HG03159 (cell line): Measurements from ENCODE around the gene AP4E1.
"Not testable (repeated sequence)": the region's sequence is repeated elsewhere in the genome, so short reads cannot be mapped to it uniquely, and the experiment has no call there.

Experiments used
- ATAC-seq: cut with Tn5 transposase; IDR thresholded peaks from one replicate; pipeline ENCODE4 v1.9.1; 2021; ENCODE audit warnings: mild to moderate bottlenecking, moderate library complexity; ENCODE audit not compliant: unreplicated experiment

Gene AP4E1

DNA sequence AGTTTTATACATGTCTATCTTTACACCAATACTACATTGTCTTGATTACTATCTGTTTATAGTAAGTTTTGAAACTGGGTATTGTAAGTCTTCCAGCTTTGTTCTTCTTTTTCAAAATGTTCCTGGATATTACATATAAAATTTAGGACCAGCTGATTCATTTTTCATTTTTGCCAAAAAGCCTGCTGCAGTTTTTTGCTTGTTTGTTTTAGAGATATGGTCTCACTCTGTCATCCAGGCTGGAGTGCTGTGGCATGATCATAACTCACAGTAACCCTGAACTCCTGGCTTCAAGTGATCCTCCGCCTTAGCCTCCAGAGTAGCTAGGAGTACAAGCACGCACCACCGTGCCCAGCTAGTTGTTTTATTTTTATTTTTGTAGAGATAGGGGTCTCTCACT is 20.4 kb upstream of the AP4E1 start:
- ATAC-seq = no peak

DNA sequence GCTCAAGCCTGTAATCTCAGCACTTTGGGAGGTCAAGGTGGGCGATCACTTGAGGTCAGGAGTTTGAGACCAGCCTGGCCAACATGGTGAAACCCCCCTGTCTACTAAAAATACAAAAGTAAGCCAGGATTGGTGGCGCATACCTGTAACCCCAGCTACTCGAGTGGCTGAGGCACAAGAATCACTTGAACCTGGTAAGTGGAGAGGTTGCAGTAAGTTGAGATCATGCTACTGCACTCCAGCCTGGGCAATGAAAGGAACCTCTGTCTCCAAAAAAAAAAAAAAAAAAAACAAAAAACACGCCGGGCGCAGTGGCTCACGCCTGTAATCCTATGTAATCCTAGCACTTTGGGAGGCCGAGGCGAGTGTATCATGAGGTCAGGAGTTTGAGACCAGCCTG is 18.9 kb upstream of the AP4E1 start:
- ATAC-seq = no peak

DNA sequence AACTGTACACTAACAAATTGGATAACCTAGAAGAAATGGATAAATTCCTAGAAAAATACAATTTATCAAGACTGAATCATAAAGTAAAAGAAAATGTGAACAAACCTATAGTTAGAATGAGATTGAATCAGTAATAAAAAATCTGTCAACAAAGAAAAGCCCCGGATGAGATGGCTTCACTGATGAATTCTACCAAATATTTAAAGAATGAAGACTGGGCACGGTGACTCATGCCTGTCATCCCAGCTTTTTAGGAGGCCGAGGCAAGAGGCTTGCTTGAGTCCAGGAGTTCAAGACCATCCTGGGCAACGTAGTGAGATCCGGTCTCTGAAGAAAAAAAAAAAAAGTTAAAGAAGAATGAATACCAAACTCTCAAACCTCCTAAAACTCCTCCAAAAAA is 17.7 kb upstream of the AP4E1 start:
- no peak for ATAC-seq

DNA sequence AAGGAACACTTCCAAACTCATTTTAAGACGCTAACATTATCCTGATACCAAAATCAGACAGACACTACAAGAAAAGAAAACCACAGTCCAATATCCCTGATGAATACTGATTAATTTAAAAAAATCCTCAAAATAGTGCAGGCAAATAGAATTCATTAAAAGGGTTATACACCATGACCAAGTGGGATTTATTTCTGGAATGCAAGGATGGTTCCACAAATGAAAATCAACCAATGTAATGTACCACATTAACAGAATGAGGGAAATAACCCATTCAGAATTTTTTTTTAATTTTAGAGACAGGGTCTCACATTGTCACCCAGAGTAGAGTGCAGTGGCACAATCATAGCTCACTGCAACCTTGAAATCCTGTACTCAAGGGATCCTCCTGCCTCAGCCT is 17.3 kb upstream of the AP4E1 start:
- ATAC-seq = no peak

DNA sequence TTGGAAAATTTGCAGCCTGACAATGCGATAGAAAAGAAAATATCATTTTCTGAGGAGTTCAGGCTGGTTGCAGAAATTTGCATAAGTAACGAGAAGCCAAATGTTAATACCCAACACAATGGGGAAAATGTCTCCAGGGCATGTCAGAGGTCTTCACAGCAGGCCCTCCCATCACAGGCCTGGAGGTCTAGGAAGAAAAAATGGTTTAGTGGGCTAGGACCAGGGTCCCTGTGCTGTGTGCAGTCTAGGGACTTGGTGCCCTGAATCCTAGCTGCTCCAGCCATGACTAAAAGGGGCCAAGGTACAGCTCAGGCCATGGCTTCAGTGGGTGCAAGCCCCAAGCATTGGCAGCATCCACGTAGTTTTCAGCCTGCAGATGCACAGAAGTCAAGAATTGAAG is 14.5 kb upstream of the AP4E1 start:
- no peak for ATAC-seq

DNA sequence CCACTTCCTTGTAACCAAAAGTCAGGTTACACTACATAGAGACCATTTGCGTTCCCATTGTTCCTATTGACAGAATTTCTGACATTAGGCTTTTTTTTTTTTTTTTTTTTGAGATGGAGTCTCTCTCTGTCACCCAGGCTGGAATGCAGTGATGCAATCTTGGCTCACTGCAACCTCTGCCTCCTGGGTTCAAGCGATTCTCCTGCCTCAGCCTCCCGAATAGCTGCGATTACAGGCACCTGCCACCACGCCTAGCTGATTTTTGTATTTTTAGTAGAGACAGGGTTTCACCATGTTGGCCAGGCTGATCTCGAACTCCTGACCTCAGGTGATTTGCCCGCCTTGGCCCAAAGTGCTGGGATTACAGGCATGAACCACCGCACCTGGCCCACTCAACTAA is 7.1 kb upstream of the AP4E1 start:
- not testable (repeated sequence) for ATAC-seq

DNA sequence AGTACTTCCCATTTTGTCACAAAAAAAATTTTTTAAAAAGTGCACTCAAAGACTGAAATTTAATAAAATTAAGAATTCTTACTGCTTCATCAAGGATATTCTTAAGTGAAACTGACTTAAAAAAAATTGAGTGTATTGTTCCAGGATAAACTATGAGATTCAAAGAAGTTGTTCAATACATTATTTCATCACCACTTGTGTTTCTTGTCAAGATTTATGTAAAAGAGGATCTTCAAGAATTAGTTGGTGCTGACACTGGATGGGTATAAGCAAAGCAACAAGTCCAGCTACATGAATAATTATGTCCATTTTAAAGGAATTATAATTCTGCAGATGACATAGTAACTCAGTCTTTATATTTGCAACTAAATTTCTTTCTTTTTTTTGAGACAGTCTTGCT is 4.3 kb upstream of the AP4E1 start:
- no peak for ATAC-seq

DNA sequence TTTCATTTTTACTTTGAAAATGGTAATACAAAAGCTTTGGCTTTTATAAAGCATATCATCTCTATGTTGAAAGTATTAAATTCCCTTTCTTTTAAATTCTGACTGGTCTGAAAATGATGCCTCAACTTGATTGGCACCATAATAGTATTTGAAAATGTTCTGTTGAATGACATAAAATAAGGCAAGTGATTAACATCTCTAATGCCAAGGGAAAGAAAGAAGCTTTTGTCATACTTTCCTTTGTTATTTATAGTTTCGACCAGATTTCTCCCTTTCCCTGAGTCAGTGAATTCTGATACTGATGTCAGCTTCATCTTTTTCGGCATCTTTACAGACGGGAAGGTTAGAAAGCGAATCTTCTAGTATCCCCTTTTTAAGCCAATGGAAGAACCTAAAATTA is 3.4 kb upstream of the AP4E1 start:
- ATAC-seq = no peak

DNA sequence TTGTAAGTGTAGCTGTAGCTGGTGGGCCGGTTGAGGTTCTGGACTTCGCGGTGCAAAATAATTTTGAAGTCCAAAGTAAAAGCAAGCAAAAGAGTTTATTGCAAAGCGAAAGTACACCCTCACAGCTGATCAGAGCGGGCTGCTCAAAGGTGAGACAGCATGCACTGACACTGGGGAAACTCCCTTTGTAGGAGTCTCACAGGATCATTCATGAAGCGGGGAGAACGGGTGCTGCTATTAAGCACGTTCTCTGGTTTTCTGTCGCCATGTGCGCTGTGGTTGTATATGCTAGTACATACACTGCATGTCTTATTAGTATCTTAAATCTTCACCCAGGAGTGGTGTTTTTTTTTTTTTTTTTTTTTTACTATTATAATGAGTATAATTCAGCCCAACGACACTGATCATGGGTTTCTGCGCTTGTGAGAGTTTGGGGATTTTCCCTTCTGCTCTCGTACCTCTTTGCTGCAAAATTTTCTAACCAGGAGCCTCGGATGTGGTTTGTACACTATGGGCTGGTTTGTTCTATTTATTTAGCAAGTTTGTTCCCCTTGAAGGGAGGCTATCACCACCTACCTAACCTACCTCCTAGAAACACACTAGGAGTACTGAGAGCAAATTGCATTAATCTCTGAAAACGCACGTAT is 1.4 kb upstream of the AP4E1 start:
- peak; percentile 57 for ATAC-seq

DNA sequence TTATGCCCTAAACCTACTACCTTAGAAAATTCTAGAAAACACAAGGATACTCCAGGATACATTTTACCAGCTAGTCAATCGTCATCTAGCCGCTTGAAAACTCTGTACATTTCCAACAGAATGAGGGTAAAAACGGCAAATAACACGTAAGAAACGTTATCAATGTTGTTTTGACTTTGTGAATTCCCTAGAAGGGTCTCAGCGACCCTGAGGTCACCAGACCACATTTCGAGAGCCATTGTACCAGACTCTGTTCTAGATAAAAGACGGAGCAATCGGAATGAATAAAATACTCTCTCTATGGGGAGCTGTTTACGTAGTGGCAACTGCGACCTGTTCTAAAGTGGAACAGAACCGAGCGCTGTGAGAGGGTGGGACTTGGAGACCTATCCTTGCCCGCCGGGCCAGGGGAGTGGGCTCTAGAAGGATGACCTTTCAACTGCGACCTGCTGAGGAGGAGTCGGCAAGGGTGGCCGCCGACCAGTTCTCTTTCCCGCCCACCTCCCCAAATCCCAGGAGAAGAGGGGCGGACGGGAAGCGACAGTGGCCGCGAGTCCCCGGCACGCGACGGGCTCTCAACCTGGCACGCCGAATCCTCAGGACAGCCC is 778 bp upstream of the AP4E1 start:
- ATAC-seq = peak; percentile 26

DNA sequence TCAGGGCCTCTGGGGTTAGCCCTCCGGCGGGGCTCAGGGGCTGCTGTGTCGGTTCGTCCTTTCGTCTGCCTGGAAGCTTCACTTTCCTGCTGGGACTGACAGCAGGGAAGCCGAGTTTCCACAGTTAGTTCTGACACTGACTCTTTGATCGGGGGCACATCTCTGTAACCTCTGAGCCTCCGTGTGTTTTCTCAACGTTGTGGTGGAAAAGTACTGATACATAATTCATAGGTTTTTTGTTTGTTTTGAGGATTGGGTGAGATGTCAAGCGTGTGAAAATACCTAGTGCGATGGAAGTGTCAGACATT is 481 bp downstream of the AP4E1 start:
- ATAC-seq = no peak

DNA sequence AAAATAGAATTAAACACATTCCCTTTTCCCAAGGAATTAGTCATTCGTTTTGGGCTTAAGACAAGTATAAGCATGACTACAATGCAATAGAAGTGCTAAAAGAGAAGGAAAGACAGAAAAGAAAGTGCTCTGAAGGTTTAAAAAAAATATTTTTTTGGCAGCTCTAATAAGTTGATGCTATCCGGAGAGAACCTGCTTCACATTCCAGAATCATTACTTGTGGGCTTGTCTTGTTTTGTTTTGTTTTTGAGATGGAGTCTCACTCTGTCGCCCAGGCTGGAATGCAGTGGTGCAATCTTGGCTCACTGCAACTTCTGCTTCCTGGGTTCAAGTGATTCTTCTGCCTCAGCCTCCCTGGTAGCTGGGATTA is 1.9 kb downstream of the AP4E1 start:
- not testable (repeated sequence) for ATAC-seq

DNA sequence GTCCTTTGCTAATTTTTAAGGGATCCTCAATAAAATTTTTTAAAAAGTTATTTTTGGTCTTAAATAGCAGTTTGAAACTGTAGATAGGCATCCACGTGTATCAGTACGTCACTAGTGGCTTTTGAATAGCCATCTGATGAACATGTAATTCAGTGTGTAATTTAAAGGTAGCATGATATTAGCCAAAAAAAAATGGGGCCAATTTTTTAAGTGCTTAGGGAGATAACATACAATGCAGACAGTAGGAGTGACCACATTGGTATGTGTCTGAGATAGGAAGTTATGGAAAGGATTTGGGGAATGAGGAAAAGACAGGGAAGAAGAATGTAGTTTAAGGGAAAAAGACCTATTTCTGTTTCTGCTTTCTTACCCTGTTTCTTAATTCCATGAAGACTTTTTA is 2.5 kb downstream of the AP4E1 start:
- ATAC-seq = no peak

DNA sequence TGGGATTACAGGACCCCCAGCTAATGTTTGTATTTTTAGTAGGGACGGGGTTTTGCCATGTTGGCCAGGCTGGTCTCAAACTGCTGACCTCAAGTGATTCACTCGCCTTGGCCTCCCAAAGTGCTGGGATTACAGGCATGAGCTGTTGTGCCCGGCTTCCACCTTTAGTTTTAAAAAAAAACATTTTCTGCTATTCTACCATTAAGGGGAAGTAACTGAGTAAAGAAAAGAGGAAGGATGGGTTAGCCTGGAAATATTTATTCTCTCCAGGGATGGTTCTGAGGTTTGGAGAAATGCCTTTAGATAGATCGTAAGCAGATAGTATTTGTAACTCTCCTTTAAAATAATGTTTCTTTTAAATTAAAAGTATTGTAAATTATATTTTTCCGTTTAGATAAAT is 3.1 kb downstream of the AP4E1 start:
- ATAC-seq = no peak

DNA sequence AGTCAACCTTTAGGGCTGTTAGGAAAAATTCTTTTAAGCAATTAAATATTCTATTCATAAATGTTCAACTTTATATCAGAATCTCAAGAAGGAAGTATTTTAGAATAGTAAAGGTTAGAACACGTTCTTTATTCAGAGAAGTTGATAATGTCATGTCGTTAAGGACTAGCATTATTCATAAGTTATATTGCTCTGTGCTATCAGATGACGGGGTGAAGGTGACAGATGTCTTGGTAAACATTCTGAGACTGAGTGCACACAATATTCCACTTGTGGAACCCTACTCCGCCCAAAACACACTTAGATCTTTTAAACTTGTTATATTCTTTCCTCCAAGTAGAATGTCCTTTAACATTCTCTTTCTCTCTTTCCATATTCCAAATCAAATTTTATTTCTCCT is 7.9 kb downstream of the AP4E1 start:
- ATAC-seq = no peak

DNA sequence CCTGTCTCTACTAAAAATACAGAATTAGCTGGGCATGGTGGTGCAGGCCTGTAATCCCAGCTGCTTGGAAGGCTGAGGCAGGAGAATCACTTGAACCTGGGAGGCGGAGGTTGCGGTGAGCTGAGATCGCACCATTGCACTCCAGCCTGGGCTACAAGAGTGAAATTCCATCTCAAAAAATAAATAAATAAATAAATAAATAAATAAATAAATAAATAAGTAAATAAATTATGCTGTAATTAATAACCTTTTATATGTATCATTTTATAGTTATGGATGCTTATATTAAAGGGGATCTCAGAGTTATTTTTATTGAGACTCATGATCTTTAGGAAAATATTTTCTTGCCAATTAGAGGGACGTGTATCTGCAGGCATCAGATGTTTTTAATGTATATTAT is 10.9 kb downstream of the AP4E1 start:
- not testable (repeated sequence) for ATAC-seq

DNA sequence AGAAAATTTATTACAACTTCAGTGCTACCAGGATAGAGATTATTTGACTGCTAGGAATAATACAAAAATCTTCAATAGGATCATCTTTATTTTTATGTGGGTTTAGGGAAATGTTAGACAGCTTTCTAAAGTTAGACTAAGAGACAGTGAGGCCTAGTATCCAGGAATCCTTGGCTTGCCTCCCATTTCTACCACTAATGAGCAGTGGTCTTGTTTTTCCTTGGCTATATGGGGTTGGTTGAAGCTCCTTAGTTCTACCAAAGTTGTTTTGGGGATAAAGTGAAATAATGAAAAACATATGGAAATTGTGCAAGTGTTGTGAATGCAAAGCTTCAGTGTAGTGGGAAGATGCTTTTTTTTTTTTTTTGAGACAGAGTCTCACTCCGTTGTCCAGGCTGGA is 16.8 kb downstream of the AP4E1 start:
- ATAC-seq = no peak

DNA sequence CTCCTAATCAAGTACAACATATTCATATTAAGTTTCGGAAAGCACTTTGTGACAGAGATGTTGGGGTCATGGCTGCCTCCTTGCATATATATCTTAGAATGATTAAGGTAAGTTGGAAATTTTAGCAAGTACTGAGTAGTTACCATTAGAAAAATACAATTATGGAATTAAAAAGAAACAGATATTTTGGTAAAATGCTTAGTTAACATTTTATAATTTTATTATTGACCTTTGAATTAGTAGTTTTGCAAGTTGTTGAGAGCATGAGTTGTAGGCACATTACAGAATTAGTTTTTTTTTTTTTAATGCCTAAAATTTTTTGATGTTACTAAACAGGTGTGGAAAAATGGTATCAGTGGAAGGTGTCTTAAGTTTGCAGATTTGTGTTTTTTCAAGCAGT is 20.6 kb downstream of the AP4E1 start:
- ATAC-seq = no peak

DNA sequence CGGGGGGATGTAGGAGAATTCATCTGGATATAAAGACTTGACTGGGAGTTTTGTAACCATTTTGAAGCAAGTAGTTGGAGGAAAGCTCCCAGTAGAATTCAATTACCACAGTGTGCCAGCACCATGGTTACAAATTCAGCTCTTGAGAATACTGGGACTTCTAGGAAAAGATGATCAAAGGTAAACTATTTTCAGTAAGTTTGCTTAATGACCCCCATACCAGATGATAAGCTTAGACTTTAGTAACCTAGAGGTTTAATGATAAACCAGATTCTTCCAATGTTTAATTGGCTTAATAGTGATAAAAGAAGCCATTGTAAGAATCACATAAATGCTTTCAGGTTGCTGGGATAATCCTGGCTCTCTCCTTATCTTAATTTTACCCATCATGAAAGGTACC is 22.3 kb downstream of the AP4E1 start:
- ATAC-seq = no peak

DNA sequence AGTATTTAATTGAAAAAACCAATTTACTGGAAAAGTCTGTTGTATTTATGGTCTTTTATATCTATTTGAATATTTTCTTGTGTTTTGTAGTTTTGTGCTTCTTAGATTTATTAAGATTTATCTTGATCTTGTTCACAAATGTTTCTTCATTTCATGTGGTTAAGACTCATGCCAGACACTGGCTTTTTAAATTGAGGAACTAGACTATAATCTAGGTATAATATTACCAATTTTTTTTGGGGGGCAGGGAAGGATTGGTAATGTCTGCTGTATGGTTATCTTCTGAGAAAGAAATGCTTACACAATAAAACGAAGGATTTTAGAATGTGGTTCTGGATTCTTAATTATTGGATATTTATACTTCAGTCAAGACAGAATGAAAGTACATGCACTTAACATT is 24.9 kb downstream of the AP4E1 start:
- no peak for ATAC-seq

DNA sequence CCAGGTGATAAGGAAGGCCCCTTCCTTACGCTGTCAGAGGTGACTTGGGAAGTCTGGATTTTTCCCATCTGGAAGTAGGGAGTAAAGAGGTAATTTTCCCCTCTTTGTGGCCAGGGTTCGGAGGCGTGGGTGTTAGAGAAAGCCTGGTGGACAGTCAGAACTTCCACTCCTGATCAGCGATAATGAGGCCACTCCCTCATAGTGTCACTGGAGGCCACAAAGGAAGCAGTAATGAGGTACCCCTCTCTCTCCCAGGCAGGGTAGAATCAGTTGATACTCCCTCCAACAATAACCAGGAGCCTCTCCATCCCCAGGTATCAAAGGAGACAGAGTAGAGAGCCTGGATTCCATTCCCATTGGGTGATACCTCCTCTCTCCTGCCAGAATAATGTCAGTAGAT is 30.0 kb downstream of the AP4E1 start:
- no peak for ATAC-seq

DNA sequence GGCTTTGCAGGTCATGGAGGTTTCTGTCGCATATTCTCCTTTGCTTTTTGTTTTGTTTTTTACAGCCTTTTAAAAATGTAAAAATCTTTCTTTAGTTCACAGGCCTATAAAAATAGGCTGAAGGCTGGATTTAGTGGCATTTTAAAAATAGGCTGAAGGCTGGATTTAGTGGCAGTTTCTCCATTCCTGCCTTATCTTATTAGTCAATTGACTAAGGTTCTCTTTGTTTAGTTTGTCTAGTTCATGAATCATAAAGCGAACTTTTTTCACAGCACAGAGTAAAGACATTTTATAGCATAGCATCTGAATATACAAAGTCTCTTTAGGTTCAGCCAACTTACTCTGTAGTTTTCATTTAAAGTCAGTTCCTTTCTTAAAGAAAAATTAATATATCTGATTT is 31.4 kb downstream of the AP4E1 start:
- no peak for ATAC-seq

DNA sequence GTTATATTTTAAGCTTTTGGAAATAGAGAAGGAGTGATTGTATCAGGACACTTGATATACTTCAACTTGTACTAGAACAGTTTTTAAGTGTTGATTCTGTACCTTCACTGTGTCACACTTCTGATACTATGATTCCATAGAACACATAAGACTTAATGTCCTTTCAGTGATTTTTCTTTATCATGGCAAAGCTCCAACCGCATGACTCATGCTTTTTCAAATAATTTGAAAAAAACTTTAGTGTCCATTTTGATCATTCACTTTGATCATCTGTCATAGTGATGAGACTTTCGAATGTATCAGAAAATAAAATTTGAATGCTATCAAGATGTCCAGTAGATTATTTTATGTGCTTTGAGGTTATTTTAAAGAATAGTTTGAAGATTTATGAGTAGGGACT is 32.0 kb downstream of the AP4E1 start:
- no peak for ATAC-seq
